Aorta (tissue), 5 donors: ENCODE results near the gene PACSIN1. TPM values are rescaled to one million over a fixed set of nuclear protein-coding genes. Genes with fewer than 3 reads are reported as not detected.
A peak's percentile ranks its signal among the peaks of the same experiment; 100 is the strongest.

Experiments
- ATAC-seq: fragments of 200-7000 bp; cut with Tn5 transposase; one replicate; pipeline ENCODE4 v1.9.1; 2022; ENCODE audit warnings: moderate library complexity; ENCODE audit not compliant: low FRiP score
- DNase-seq, 2 donors: peaks; one replicate each; pipeline ENCODE4 v3.0.0-alpha.2; 2020
- H3K27ac ChIP-seq, 2 donors: one replicate each; pipeline ENCODE4 v1.5.1; 2013; ENCODE audit warnings: low read length in 2 of 2, mild to moderate bottlenecking in 2 of 2, moderate library complexity in 2 of 2, control low read depth in 1 of 2, inconsistent platforms in 1 of 2, low read depth in 1 of 2
- H3K27me3 ChIP-seq, 2 donors: one replicate each; pipeline ENCODE4 v1.6.1; 2013; ENCODE audit warnings: control low read depth in 1 of 2, low read length in 1 of 2, mild to moderate bottlenecking in 1 of 2, moderate library complexity in 1 of 2; ENCODE audit not compliant: insufficient read depth in 2 of 2, control insufficient read depth in 1 of 2
- H3K36me3 ChIP-seq, 2 donors: one replicate each; pipeline ENCODE4 v1.6.1; 2013; ENCODE audit warnings: control low read depth in 1 of 2, low read length in 1 of 2, mild to moderate bottlenecking in 1 of 2; ENCODE audit not compliant: insufficient read depth in 2 of 2, control insufficient read depth in 1 of 2
- H3K4me1 ChIP-seq, 2 donors: one replicate each; pipeline ENCODE4 v1.6.1; 2013; ENCODE audit warnings: low read length in 2 of 2, control low read depth in 1 of 2, mild to moderate bottlenecking in 1 of 2, moderate library complexity in 1 of 2; ENCODE audit not compliant: insufficient read depth in 2 of 2, control insufficient read depth in 1 of 2
- H3K4me3 ChIP-seq, 2 donors: one replicate each; pipeline ENCODE4 v1.5.1; 2013; ENCODE audit warnings: low read length in 2 of 2, control low read depth in 1 of 2, mild to moderate bottlenecking in 1 of 2
- H3K9me3 ChIP-seq: one replicate; pipeline ENCODE4 v1.6.1; 2013; ENCODE audit warnings: mild to moderate bottlenecking, low read length; ENCODE audit not compliant: control insufficient read depth
- WGBS, 2 donors: extraction: QIAGEN DNeasy Blood & Tissue Kit; methylation state at CpG; one replicate each; pipeline ENCODE4 v1.1.7; 2013; 5-methylcytosine and 5-hydroxymethylcytosine counted together
- intact Hi-C, 2 donors: fragments of 100-400 bp; cut with DNase I; formaldehyde crosslinking; loops; one replicate each; pipeline versions ENCODE4 v1.14.2 to v1.15.0; 2022
- polyA plus RNA-seq, 2 donors: library from polyadenylated mRNA; stranded (reverse); fragments of 200-250 nt; gene quantifications; one replicate each; pipeline ENCODE4 v1.2.3, GENCODE V29; 2013
- total RNA-seq, 2 donors: library from RNA; stranded (reverse); fragmentation: NEBNext Ultra II Directional; extraction: Animal tissue kit (Norgen Biotek cat#: 25700); gene quantifications; one replicate each; pipeline ENCODE4 v1.2.1, GENCODE V29; 2021
- donor health status: healthy with polysubstance abuse.
- donor health status: Bipolar disorder and iron deficiency.
- donor health status: DM: no; HTN: no; CAD: no.
- donor health status: DM: no; HTN: no; CAD: no.
- donor health status: DM: yes; HTN: yes; CAD: no.

PACSIN1 gene
- total and polyA plus RNA-seq, 4 donors = 0.10 to 0.84 (median 0.10) TPM; not detected in 1

- Histone ChIP-seq H3K9me3 (no peaks in the 10 kb centered on the region), H3K4me1 (no peaks in the 10 kb centered on the region), H3K27me3 (no peaks in the 10 kb centered on the region), H3K36me3 (no peaks in the 10 kb centered on the region), H3K4me3 (no peak overlapping the region), H3K27ac (no peak overlapping the region)
- no peak for ATAC-seq
- peak; percentile 15 to 25 for DNase-seq
- intact Hi-C loops = no loop called here
- WGBS, 2 donors = 92% methylated on average over 8 of the region's 8 CpGs
Measured at GRCh38 chr6:34514112-34514511, 48.2 kb downstream of the PACSIN1 start.

- ATAC-seq = peak; percentile 13
- Histone ChIP-seq H3K4me1 (no peaks in the 10 kb centered on the region), H3K36me3 (no peaks in the 10 kb centered on the region), H3K27me3 (no peaks in the 10 kb centered on the region), H3K4me3 (no peak overlapping the region), H3K27ac (no peak overlapping the region), H3K9me3 (no peaks in the 10 kb centered on the region)
- 26 to 28% methylated on average over 31 to 34 of the region's 34 CpGs for WGBS, 2 donors
- peak; percentile 62 to 68 for DNase-seq
- intact Hi-C loops = no loop called here
Measured at GRCh38 chr6:34514593-34515472, 49.0 kb downstream of the PACSIN1 start.

- intact Hi-C loops = no loop called here
- DNase-seq = peak; percentile 42 to 64
- 84 to 86% methylated on average over 13 of the region's 13 CpGs for WGBS, 2 donors
- ATAC-seq = no peak
- no peak overlapping the region for H3K4me3 ChIP-seq
- H3K4me1 ChIP-seq = no peaks in the 10 kb centered on the region
- no peaks in the 10 kb centered on the region for H3K9me3 ChIP-seq
- H3K36me3 ChIP-seq = no peaks in the 10 kb centered on the region
- no peaks in the 10 kb centered on the region for H3K27me3 ChIP-seq
- no peak overlapping the region for H3K27ac ChIP-seq
Measured at GRCh38 chr6:34515473-34516387, 49.9 kb downstream of the PACSIN1 start.

GRCh38 chr6:34516391-34517324, 50.8 kb downstream of the PACSIN1 start:
- WGBS, 2 donors = 91 to 94% methylated on average over 22 of the region's 22 CpGs
- H3K27me3 ChIP-seq = no peaks in the 10 kb centered on the region
- H3K27ac ChIP-seq = no peak overlapping the region
- H3K4me3 ChIP-seq = no peak overlapping the region
- no peak for ATAC-seq
- no peaks in the 10 kb centered on the region for H3K36me3 ChIP-seq
- H3K9me3 ChIP-seq = no peaks in the 10 kb centered on the region
- no peaks in the 10 kb centered on the region for H3K4me1 ChIP-seq
- DNase-seq = peak; percentile 34 to 72
- intact Hi-C loops = no loop called here

GRCh38 chr6:34517461-34517881, 51.6 kb downstream of the PACSIN1 start:
- H3K4me3 ChIP-seq = no peak overlapping the region
- H3K9me3 ChIP-seq = no peaks in the 10 kb centered on the region
- H3K36me3 ChIP-seq = no peaks in the 10 kb centered on the region
- no peak for ATAC-seq
- WGBS, 2 donors = 90 to 91% methylated on average over 4 of the region's 4 CpGs
- no peak overlapping the region for H3K27ac ChIP-seq
- no peaks in the 10 kb centered on the region for H3K4me1 ChIP-seq
- intact Hi-C loops = no loop called here
- no peaks in the 10 kb centered on the region for H3K27me3 ChIP-seq
- DNase-seq = peak; percentile 12 to 27

GRCh38 chr6:34517966-34518365, 52.1 kb downstream of the PACSIN1 start:
- DNase-seq = peak; percentile 6 to 57
- WGBS, 2 donors = 92 to 95% methylated on average over 8 of the region's 8 CpGs

GRCh38 chr6:34518669-34519365, 52.9 kb downstream of the PACSIN1 start:
- peak; percentile 19 to 48 for DNase-seq
- 93 to 94% methylated on average over 3 to 4 of the region's 4 CpGs for WGBS, 2 donors

More at GRCh38 chr6:34517966-34518365, 52.1 kb downstream of the PACSIN1 start:
- no peaks in the 10 kb centered on the region for H3K36me3 ChIP-seq
- no peak overlapping the region for H3K4me3 ChIP-seq
- no peak overlapping the region for H3K27ac ChIP-seq
- H3K27me3 ChIP-seq = no peaks in the 10 kb centered on the region
- H3K9me3 ChIP-seq = no peaks in the 10 kb centered on the region
- intact Hi-C loops = no loop called here
- H3K4me1 ChIP-seq = no peaks in the 10 kb centered on the region
- ATAC-seq = no peak

More at GRCh38 chr6:34518669-34519365, 52.9 kb downstream of the PACSIN1 start:
- no peaks in the 10 kb centered on the region for H3K36me3 ChIP-seq
- H3K4me1 ChIP-seq = no peaks in the 10 kb centered on the region
- no peaks in the 10 kb centered on the region for H3K9me3 ChIP-seq
- H3K4me3 ChIP-seq = no peak overlapping the region
- H3K27me3 ChIP-seq = no peaks in the 10 kb centered on the region
- ATAC-seq = no peak
- H3K27ac ChIP-seq = no peak overlapping the region
- intact Hi-C loops = no loop called here
